ENCODE measurements around the gene ZNF496.

DNA sequence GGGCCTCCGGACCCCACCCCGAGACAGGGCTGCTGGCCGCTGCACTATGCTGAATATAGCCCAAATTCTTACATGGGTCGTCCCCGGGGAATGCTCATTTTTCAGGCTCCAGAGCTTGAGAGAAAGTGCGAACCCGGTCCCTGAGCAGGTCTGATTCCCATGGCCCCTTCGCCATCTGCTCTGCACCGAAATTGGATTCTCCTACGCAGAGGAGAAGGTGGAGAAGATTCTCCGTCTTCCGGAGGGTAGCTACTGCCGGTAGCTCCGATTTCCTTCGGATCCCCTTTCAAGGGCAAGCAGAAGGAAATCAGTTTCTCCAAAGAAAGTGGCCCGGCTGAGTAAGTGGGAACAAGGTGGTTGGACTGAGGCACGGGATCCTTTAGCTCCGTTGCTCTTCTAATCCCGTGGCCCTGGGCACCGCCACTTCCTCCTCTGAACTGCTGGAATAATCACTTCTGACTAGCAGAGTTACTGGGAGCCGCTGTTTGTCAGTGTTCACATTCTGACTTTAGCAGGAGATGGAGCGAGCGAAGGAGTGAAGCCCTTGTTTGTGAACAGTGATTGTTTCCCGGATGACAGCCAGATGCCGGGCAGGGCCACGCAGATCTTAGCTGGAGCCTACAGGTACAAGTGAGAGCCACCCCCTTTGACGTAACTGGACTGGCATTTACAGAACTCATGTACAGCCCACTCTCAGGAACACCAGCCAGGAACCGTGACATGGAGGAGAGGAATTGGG, 1.1 kb upstream of the ZNF496 start:
- TF ChIP-seq, protein P1, sequence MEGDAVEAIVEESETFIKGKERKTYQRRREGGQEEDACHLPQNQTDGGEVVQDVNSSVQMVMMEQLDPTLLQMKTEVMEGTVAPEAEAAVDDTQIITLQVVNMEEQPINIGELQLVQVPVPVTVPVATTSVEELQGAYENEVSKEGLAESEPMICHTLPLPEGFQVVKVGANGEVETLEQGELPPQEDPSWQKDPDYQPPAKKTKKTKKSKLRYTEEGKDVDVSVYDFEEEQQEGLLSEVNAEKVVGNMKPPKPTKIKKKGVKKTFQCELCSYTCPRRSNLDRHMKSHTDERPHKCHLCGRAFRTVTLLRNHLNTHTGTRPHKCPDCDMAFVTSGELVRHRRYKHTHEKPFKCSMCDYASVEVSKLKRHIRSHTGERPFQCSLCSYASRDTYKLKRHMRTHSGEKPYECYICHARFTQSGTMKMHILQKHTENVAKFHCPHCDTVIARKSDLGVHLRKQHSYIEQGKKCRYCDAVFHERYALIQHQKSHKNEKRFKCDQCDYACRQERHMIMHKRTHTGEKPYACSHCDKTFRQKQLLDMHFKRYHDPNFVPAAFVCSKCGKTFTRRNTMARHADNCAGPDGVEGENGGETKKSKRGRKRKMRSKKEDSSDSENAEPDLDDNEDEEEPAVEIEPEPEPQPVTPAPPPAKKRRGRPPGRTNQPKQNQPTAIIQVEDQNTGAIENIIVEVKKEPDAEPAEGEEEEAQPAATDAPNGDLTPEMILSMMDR (IDR thresholded peaks at IDR 0.05 in 4 of 5, conservative IDR thresholded peaks at IDR 0.05 in 1 of 5): no peak
- TF ChIP-seq POLR2A (IDR thresholded peaks at IDR 0.05): no peak

All from gastrocnemius medialis (tissue), 4 donors.